Nephron (organoid): ENCODE results near the gene CTNNA3.

Source experiments
- H3K27ac Mint-ChIP-seq, 3 experiments: 2 replicates each; pipeline ENCODE4 v1.8.0; 2020; ENCODE audit warnings: mixed read lengths in 3 of 3, mild to moderate bottlenecking in 2 of 3, moderate library complexity in 1 of 3
- H3K27me3 Mint-ChIP-seq: 2 replicates; pipeline ENCODE4 v1.8.0; 2021; ENCODE audit warnings: low read depth, mild to moderate bottlenecking, moderate library complexity, mixed read lengths
- H3K36me3 Mint-ChIP-seq: 2 replicates; pipeline ENCODE4 v1.8.0; 2020; ENCODE audit warnings: low read depth, mixed read lengths
- H3K4me1 Mint-ChIP-seq: 2 replicates; pipeline ENCODE4 v1.8.0; 2020; ENCODE audit warnings: mixed read lengths
- H3K4me3 Mint-ChIP-seq, 3 experiments: 2 replicates each; pipeline ENCODE4 v1.8.0; 2020; ENCODE audit warnings: mild to moderate bottlenecking in 3 of 3, mixed read lengths in 3 of 3, moderate library complexity in 2 of 3
- H3K9me3 Mint-ChIP-seq: 2 replicates; pipeline ENCODE4 v1.8.0; 2020; ENCODE audit warnings: mixed read lengths
- CTCF ChIP-seq, 3 experiments: fragments of 200-600 bp; sonication (generic); IDR thresholded peaks; one replicate each; pipeline ENCODE4 v1.5.0; 2021; ENCODE audit warnings: antibody characterized with exemption in 3 of 3; ENCODE audit not compliant: unreplicated experiment in 3 of 3

Gene CTNNA3

DNA sequence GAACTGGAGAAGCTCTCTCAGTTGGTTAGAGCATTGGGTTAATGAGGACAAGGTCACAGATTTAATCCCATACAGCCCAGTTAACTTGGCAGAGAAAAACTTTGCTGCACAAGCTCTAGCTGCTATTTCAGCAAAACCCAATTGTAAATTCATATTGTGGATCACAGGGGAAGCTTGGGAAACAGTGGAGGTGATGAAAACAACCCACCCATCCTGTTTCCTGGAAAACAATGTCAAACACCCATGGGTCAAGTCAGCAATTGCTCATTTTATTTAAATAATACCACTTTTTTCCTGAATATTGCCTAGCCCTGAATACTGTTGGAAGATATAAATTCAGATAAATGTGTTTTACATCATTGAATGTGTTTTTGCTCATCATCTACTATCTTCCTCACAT lies 1670.8 kb downstream of the CTNNA3 start:
- Mint-ChIP-seq H3K9me3 (no peaks in the 10 kb centered on the region), H3K36me3 (no peaks in the 10 kb centered on the region), H3K4me3 (no peak overlapping the region), H3K4me1 (peaks cover 10% of the 10 kb centered on the region), H3K27me3 (no peaks in the 10 kb centered on the region), H3K27ac (no peak overlapping the region)
- no peak for TF ChIP-seq CTCF (IDR thresholded peaks at IDR 0.05; ENCODE audit: unreplicated experiment in 3 of 3)

DNA sequence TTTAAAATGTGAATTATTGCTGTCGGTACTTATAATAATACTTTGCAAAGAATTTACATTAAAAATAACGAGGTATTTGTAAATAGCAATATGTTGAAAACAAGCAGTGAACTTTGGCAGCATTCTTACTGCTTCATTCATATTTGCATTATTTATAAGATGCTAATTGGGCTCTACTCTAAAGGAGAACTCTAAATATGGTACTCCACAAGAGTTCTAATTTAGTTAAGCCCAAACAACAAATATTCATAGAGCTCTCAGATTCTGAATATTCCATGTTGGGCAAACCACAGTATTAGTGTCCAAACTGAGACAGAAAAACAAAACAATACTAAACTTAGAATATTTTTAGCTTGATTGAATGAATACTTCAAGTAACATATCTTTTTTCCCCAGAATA lies 1674.6 kb downstream of the CTNNA3 start:
- H3K4me1 Mint-ChIP-seq = peaks cover 6% of the 10 kb centered on the region
- no peaks in the 10 kb centered on the region for H3K27me3 Mint-ChIP-seq
- H3K4me3 Mint-ChIP-seq = no peak overlapping the region
- H3K36me3 Mint-ChIP-seq = no peaks in the 10 kb centered on the region
- H3K27ac Mint-ChIP-seq = no peak overlapping the region
- no peak for TF ChIP-seq CTCF (IDR thresholded peaks at IDR 0.05; ENCODE audit: unreplicated experiment in 3 of 3)
- no peaks in the 10 kb centered on the region for H3K9me3 Mint-ChIP-seq

DNA sequence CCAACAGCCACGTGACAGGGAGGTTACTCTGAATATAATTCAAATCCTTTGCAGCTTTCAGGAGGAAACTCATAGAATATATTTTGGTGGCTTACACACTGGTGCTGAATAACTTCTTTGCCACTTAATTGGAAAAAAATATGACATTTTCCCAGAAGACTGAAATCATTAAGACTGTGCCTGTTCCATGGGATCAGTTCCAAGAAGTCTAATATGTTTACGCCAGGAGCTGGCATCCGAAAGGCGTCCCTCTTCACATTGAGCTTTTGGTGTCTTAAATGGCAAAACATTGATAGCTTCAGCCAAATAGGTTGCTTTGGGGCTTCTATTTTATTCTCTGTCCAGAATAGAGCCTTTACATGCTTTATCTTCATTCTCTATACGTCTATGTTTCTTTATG lies 1687.8 kb downstream of the CTNNA3 start:
- H3K27ac Mint-ChIP-seq = no peak overlapping the region
- TF ChIP-seq CTCF (IDR thresholded peaks at IDR 0.05; ENCODE audit: unreplicated experiment in 3 of 3) = no peak
- H3K9me3 Mint-ChIP-seq = no peaks in the 10 kb centered on the region
- H3K4me3 Mint-ChIP-seq = no peak overlapping the region
- H3K36me3 Mint-ChIP-seq = no peaks in the 10 kb centered on the region
- no peaks in the 10 kb centered on the region for H3K4me1 Mint-ChIP-seq
- no peaks in the 10 kb centered on the region for H3K27me3 Mint-ChIP-seq

DNA sequence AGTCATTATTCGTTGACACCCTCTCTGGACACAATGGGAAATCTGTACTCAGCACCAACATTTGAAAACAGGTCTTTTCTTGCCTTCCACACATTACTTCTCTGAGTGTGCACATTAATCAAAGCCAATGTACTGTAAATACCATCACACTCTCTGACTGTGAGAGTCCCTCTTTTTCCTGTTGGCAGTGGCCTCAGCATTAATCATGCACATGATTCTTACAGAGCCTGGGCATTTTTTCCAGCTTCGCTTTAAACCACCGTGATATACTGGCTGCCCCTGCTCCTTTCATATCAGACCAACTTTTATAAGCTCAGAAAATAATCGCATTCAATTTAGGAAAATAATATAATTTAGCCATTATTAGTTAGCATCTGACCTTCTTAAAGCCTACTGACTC lies 1689.6 kb downstream of the CTNNA3 start:
- no peak overlapping the region for H3K4me3 Mint-ChIP-seq
- TF ChIP-seq CTCF (IDR thresholded peaks at IDR 0.05; ENCODE audit: unreplicated experiment in 3 of 3) = no peak
- no peaks in the 10 kb centered on the region for H3K9me3 Mint-ChIP-seq
- no peaks in the 10 kb centered on the region for H3K27me3 Mint-ChIP-seq
- H3K36me3 Mint-ChIP-seq = no peaks in the 10 kb centered on the region
- no peaks in the 10 kb centered on the region for H3K4me1 Mint-ChIP-seq
- no peak overlapping the region for H3K27ac Mint-ChIP-seq

GRCh38 chr10:65993451-65993850 lies 1702.5 kb downstream of the CTNNA3 start:
- Mint-ChIP-seq H3K9me3 (peaks cover 22% of the 10 kb centered on the region), H3K36me3 (no peaks in the 10 kb centered on the region)

More at GRCh38 chr10:65993451-65993850, 1702.5 kb downstream of the CTNNA3 start:
- Mint-ChIP-seq H3K27me3 (no peaks in the 10 kb centered on the region), H3K27ac (no peak overlapping the region), H3K4me1 (no peaks in the 10 kb centered on the region), H3K4me3 (no peak overlapping the region)
- TF ChIP-seq CTCF (IDR thresholded peaks at IDR 0.05; ENCODE audit: unreplicated experiment in 3 of 3) = no peak
